SKM-1 (cell line): ENCODE results near the gene GALNT14.

ENCODE experiments used
- DNase-seq: peaks from one replicate; lab custom pipeline; 2025; ENCODE audit not compliant: unreplicated experiment; lab: John Stamatoyannopoulos, UW

The GALNT14 gene

DNA sequence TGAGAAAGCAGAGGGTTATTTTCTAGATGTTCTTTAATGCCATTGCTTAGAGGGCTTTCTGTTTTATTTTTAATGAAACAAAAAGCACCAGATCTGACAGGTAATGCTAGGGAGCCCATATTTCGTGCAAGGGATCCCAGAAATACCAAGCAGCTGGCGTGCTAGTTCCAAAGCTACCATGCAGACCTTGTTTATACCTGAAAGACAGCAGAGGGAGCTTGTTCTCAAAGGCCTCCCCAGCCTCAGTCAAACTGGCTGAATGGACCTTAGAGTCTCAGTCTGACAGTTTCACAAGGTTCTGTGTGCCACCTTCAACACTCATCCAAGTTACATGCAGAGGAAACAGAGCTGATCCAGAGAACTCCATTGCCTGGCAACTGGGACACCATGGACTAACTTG lies 48.6 kb downstream of the GALNT14 start:
- DNase-seq = no peak

- DNase-seq = no peak
Observed at GRCh38 chr2:31088504-31089195, 49.6 kb downstream of the GALNT14 start.

DNA sequence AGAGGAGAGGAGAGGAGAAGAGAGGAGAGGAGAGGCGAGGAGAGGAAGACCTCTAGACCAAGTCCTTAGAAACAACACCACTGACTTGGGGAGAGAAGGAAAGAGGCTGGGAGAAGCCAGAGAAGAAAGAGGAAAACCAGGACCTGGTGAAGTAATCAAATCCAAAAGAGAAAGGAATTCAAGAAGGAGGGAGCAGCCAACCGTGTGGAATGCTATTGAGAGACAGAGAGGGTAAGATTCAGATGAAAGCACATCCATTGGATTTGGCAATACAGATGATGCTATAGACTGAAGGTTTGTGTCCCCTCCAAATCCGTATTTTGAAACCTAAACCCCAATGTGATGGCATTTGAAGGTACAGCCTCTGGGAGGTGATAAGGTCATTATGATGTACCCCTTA lies 50.7 kb downstream of the GALNT14 start:
- DNase-seq = no peak

DNA sequence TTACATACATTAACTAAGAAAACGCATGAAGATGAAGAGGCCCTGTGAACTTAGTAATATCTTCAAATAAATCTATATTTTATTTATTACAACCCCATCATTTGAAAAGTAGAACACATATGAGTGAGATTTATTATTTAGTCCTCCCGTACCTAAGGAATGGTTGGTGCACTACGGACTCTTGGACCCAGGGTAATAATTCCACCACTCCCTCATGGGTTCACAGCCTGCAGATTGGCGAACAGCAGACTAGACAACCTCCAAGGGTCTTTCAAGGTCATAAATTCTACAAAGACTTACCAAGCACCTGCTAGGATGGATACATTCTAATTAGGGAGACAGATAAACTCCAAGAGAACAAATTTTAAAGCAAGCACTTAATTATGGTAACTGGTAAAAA lies 51.6 kb downstream of the GALNT14 start:
- no peak for DNase-seq

- no peak for DNase-seq
Observed at GRCh38 chr2:31083234-31083993, 54.8 kb downstream of the GALNT14 start.

DNA sequence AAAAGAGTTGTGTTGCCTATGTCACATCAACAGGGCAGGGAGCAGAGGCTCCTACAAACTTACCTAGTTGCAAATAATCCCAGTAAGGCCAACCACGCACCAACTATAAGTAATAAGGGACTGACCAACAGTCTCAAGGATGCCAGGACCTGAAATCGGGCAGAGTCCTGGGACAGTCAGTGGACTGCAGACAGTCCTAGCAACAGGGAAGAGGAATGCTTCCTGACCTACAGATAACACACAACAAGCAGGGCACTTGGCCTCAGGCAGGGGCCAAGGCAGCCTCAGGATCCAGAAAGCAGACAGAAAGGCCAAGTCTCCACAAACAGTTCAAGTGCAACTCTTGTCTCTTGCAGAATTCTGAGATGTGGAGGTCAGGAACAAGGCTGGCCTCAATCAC lies 56.2 kb downstream of the GALNT14 start:
- DNase-seq = no peak

DNA sequence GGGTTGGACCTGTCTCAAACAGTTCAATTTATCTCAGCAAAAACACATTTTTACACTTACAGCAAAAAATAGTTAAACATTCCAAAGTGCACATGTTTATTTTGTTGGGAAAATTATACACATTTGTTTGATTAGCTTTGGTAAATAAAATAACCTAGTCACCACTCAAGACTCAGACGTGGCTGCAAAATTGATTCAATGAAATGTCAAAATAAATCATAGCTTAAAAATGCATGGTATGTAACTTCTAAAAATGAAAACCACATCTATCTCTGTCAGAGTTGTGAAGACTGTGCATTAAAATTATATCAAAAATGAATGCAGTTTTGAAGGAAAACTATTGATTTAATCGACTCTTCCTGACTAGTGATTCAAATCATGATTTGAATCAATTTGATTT lies 56.7 kb downstream of the GALNT14 start:
- no peak for DNase-seq

DNA sequence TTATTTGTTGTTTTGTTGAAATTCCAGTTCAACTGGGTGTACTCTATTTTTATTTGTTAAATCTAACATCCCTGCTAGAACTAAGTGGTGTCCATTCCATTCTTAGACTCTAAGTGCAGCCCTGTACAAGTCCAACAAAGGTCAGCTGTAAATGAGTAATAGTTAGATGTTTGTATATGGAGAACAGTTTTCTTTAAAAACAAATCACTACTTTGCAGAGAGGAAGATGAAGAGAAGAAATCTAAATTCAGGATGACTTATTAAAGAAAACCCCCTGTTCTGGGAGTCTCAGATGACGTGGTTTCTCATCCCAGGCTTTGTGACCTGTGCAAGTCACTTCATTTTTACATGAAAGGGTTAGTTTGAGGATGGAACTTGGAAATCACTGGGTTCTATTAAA lies 57.9 kb downstream of the GALNT14 start:
- no peak for DNase-seq

DNA sequence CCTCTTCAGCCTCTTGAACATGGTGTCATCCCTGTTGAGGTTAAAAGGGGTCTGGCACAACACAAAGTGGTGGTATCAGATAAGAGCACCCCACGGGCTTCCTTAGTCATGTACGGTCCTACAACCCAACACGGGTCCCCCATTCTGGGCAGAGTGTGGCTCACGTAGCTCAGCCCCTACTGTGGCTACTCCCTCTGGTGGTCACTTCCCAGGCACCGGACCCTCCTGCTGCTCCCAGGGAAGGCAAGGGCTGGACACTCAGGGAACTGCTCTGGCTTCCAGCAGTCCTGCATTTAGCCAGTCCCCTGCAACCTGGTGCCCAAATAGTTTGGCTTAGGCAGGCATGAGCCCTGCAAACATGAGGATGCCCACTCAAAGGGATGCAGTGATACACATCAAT lies 58.6 kb downstream of the GALNT14 start:
- DNase-seq = no peak

- no peak for DNase-seq
Observed at GRCh38 chr2:31078579-31079105, 59.6 kb downstream of the GALNT14 start.

GRCh38 chr2:31078011-31078410 lies 60.2 kb downstream of the GALNT14 start:
- no peak for DNase-seq

DNA sequence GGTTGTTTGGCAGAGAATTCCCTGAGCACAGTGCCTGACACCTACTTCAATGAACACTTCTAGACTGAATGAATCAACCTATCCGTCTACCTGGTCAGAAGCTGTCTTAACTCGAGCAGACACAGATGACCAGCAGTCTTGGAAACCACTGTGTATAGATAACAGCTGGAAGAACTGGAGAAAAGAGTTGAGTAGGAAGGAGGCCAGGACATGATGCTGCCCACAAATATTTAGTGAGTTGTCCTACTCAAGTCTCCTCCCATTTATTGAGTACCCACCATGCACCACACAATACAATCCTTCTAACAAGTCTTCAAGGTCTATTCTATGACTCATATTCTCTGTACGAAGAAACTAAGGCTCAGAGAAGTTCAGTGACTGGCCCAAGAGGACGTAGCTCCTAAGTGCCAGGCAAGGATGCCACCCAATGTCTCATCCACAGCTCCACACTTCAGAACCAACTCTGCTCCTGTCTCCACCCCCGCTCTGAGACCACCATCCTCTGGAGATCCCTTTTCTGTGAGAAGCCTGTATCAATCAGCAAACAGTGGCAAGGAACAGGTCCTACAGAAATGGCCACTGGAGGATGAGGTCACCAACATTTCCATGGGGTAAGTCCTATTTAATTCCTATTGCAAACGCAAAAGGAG lies 62.2 kb downstream of the GALNT14 start:
- DNase-seq = no peak

- DNase-seq = no peak
Observed at GRCh38 chr2:31075431-31075830, 62.8 kb downstream of the GALNT14 start.

DNA sequence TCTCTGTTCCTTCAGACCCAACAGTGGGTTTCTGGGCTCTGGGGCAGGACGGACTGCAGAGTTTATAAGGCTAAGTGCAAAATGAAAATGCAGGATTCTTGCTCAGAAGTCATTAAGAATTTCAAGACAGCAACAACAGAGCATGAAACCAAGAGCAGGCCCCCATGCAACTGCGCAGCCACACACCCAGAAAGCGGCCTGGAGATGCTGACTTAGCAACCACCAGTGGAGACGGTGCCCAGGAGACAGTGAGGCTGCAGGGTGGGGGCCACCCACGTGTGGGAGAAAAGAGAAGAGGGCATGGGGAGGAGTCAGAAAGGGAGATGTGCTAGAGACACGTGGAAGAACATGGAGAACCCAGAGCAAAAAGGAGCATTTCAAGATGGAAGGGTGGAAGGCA lies 66.5 kb downstream of the GALNT14 start:
- DNase-seq = no peak

DNA sequence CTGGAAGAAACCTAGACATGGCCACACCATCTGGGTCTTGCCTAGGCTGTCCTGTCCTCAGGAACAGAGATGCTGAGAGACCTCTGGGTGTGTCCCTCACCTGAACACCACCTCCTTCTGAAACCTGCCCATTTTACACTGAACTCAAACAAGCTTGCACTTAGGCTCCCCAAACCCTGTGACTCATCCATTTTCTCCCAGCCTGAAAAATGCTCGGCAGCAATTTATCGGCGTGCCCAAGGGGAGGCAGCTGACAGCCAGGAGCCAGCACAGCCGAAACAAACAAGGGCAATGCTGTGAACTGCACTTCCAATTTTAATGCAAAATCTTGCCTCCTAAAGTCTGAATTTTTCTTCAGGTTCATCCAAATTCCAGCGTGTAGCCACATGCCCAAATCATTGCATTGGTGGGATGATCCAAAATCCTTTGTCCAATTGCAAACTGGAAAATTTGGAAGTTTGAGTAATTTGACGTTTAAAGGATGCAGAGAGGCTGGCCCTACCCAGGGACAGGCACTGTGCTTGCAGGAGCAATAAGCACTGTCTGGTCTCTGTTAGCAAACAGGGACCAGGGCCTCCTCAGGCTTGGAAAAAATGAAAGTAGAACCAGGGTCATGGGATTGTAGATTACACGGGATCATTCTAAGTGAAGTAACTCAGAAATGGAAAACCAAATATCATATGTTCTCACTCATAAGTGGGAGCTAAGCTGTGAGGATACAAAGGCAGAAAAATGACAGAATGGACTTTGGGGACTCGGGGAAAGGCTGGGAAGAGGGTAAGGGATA lies 67.7 kb downstream of the GALNT14 start:
- no peak for DNase-seq

- DNase-seq = no peak
Observed at GRCh38 chr2:31069643-31070325, 68.5 kb downstream of the GALNT14 start.

- DNase-seq = no peak
Observed at GRCh38 chr2:31067259-31067658, 71.0 kb downstream of the GALNT14 start.

DNA sequence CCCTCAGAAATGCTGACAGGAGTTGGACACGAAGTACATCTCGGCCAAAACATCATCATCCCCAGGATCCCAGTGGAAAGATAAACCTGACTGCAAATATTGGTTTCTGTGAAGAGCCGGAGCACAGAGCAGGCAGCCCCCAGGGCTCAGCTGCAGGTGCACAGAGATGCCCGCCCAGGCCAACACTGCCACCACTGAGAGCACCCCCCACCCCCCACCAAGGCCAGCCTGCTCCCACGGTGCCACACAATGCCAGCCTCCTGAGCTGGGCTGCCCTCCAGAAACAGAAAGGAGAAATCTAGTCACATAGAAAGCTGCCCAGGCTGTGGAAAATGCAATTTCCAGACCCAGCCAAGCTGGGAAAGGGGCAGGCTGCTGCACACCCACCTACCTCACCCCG lies 71.7 kb downstream of the GALNT14 start:
- no peak for DNase-seq

GRCh38 chr2:31066086-31066485 lies 72.2 kb downstream of the GALNT14 start:
- no peak for DNase-seq

- no peak for DNase-seq
Observed at GRCh38 chr2:31065356-31065755, 72.9 kb downstream of the GALNT14 start.

GRCh38 chr2:31060397-31060796 lies 77.8 kb downstream of the GALNT14 start:
- no peak for DNase-seq
